Measurements from ENCODE around the gene POLD2. TPM values are rescaled to one million over a fixed set of nuclear protein-coding genes. Genes with fewer than 3 reads are reported as not detected.
A peak's percentile ranks its signal among the peaks of the same experiment; 100 is the strongest.

POLD2 gene
- total RNA-seq, 1 experiment from 2014 or later: 131 TPM

GRCh38 chr7:44068054-44068453, 55.3 kb downstream of the POLD2 start:
- no peak overlapping the region for H2BK15ac ChIP-seq (ENCODE audit: low read depth, low read length)
- DNase-seq: no peak
- H3K36me3 Mint-ChIP-seq (ENCODE audit: insufficient read depth in 1 of 3, low read depth in 3 of 3): peaks cover 0 to 9% (median 8%) of the 10 kb centered on the region in 3 experiments; a peak in 6 of 7 replicates
- no peaks in the 10 kb centered on the region for H3K27me3 ChIP-seq (ENCODE audit: insufficient read depth, low read length)
- no peak overlapping the region for H3T11ph ChIP-seq (ENCODE audit: low read length)
- no peak overlapping the region for H3K27ac Mint-ChIP-seq
- no peak overlapping the region for H3K4me2 ChIP-seq (ENCODE audit: insufficient read depth, insufficient read length, low read length)
- no peaks in the 10 kb centered on the region for H3K79me1 ChIP-seq (ENCODE audit: insufficient read depth, low read depth, low read length, poor library complexity, severe bottlenecking)
- H2BK5ac ChIP-seq (ENCODE audit: insufficient read length, low read length): no peak overlapping the region
- H4K8ac ChIP-seq (replicated peaks; ENCODE audit: insufficient read length, low read depth, low read length): no peak overlapping the region
- H2BK120ac ChIP-seq (ENCODE audit: low read depth, low read length, poor library complexity, severe bottlenecking): no peak overlapping the region
- H2AK5ac ChIP-seq (ENCODE audit: insufficient read length, low read length): no peak overlapping the region
- H3K4me1 ChIP-seq (ENCODE audit: insufficient read depth, low read length): peaks cover 10% of the 10 kb centered on the region; the same call in 1 of the 2 replicates
- H3K23ac ChIP-seq (ENCODE audit: insufficient read length, low read depth, low read length): no peak overlapping the region
- H3K27ac ChIP-seq (ENCODE audit: insufficient read length, low read depth, low read length): no peak overlapping the region
- H3K23me2 ChIP-seq (ENCODE audit: insufficient read length, low read depth, low read length, poor library complexity, severe bottlenecking): no peaks in the 10 kb centered on the region
- no peak overlapping the region for H3K9ac ChIP-seq (ENCODE audit: extremely low read depth, insufficient read length, low read length)
- H3K56ac ChIP-seq (ENCODE audit: insufficient read length, low read depth, low read length): no peak overlapping the region
- H4K20me1 ChIP-seq (ENCODE audit: control insufficient read depth, insufficient read depth, insufficient read length): no peaks in the 10 kb centered on the region
- no peak overlapping the region for H3K4me3 Mint-ChIP-seq
- H2BK12ac ChIP-seq (ENCODE audit: insufficient read length, low read depth, low read length): no peak overlapping the region
- H2BK20ac ChIP-seq (ENCODE audit: low read depth, low read length, poor library complexity, severe bottlenecking): no peak overlapping the region
- peak overlapping the region; percentile 64 for H4K5ac ChIP-seq (ENCODE audit: insufficient read length, low read depth, low read length)
- TF ChIP-seq CTCF (conservative IDR thresholded peaks at IDR 0.05): no peak
- no peaks in the 10 kb centered on the region for H3K79me2 ChIP-seq (ENCODE audit: insufficient read depth, low read length)
- WGBS (ENCODE audit: extremely low coverage, insufficient read length, low lambda C conversion rate): no CpG with 5 or more reads among the region's 7 CpGs
- no peak overlapping the region for H4K91ac ChIP-seq (ENCODE audit: insufficient read length, low read depth, low read length)
- H3K4me1 Mint-ChIP-seq: peaks cover 31 to 36% of the 10 kb centered on the region in 2 experiments
- peaks cover 37% of the 10 kb centered on the region for H3K27me3 Mint-ChIP-seq (ENCODE audit: low read depth)
- no peak overlapping the region for H3K18ac ChIP-seq (ENCODE audit: insufficient read length, low read depth, low read length)
- H3K14ac ChIP-seq (ENCODE audit: insufficient read depth, low read length): no peak overlapping the region; the same call in 1 of the 2 replicates
- H3K4ac ChIP-seq (ENCODE audit: low read depth, low read length): no peak overlapping the region
- H3K9me3 Mint-ChIP-seq: no peaks in the 10 kb centered on the region; a peak in 1 of 5 replicates
- no peak overlapping the region for H2AFZ ChIP-seq (ENCODE audit: low read length)
- no peaks in the 10 kb centered on the region for H3K9me3 ChIP-seq (ENCODE audit: control insufficient read depth, low read depth, low read length)
